ENCODE results near the gene UFSP1.

The UFSP1 gene

DNA sequence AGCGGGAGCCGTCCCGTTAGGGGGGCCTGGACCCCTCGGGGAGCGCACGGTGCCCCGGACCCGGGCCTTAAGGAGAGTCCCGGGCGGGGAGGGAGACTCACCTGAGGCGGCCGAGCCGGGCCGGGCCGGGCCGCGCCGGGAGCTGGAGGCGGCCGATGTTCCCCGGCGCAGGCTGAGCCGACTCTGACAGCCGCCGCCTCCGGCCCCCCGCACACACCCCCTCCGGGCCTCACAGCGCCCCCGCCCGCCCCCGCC is 6.1 kb upstream of the UFSP1 start, which contains the start of gene ACHE:
ACHE (minus strand) TSS at position 188 of the 255 bp plus-strand sequence. CDS start 1,656 bp downstream, outside the sequence.
- DNase-seq: no peak

DNA sequence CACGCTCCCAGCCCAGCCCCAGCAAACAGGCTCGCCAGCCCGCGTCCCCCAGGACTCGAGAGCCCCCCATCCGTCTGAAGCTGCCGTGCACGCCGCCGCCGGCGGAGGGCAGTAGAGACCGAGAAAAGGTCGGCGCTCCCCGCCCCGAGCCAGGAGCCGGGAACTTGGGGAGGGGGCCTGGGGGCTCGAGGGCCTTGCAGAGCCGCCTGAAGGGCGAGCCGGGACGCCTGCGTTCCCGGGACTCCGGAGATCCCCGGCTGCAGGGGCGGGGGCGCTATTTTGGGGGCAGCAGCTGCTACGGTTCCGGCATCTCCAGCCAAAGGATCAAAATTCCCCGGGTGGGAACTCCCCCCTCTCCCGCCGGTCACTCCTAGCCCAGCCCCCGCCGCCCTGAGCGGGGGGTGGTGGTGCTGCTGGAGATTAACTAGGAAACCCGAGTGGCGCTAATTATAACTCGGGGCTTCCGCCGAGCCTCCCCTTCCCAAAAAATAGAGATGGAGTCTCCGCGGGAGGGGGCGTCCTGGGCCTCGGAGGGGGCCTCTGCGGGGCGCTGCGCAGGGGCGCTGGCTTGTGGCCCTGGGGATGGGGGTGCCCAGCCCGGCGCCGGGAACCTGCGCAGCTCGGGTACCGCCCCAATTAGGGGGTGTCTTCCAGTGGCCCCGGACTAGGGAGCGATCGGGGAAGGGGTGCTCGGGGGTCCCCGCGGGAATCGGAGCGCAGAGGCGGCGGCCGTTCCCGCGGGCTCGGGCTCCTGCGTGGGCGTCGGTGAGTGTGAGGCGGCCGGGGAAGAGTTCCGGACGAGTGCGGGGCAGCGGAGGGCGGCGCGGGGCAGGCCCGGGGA is 5.6 kb upstream of the UFSP1 start:
- peak; percentile 54 for DNase-seq

DNA sequence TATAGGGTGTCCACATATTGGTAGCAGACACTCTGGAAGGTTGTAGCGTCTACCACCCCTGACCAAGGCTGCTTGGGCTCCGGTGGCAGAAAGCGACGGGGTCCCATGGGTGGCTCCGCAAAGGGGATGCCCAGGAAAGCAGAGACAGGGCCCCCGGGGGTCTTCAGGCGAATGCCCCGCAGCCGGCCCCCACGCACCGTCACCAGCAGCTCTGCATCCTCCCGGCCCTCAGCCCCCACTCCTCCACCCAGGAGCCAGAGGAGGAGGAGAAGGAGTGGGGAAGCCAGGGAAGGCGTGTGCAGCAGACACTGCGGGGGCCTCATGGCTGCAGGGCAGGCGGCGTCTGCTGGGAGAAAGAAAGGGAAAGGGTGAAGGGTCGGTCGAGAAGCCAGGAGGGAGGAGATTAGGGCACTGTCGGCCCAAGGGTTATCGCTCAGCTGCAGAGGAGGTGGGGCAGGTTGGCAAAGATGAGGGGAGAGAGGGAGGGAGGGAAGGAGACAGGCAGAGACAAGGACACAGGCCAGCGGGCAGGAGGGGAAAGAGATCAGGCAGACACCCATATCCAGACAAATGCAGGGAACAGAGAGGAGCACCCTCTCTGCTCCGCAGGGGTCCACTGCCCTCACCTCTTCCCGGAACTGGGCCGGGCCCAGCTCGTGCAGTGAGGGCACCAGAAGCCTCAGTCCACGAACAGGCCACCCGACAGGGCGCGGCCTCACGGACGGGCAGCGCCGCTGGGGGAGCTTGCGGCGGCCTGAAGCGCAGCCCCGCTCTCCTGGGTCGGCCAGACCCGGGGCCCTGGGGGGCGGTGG is 4.6 kb upstream of the UFSP1 start:
- DNase-seq: no peak

DNA sequence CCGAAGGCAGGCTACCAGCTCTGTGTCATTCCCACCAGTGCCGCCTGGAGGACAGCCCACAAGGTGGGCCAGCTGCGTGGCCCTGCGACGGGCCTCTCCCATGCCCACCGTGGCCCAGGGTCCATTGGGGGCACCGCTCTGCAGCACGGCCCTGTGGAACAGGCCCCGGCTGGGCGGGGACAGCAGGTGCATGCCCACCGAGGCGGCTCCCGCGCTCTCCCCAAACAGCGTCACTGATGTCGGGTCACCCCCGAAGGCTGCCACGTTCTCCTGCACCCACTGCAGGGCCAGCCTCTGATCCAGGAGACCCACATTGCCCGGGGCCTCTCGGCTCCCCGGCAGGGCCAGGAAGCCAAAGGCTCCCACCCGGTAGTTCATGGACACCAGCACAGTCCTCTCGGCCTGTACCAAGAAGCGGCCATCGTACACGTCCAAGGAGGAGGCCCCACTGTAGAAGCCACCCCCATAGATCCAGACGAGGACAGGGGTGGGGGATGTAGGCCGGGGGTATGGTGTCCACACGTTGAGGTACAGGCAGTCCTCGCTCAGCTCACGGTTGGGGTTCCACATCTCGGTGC is 3.9 kb upstream of the UFSP1 start:
- DNase-seq: no peak

DNA sequence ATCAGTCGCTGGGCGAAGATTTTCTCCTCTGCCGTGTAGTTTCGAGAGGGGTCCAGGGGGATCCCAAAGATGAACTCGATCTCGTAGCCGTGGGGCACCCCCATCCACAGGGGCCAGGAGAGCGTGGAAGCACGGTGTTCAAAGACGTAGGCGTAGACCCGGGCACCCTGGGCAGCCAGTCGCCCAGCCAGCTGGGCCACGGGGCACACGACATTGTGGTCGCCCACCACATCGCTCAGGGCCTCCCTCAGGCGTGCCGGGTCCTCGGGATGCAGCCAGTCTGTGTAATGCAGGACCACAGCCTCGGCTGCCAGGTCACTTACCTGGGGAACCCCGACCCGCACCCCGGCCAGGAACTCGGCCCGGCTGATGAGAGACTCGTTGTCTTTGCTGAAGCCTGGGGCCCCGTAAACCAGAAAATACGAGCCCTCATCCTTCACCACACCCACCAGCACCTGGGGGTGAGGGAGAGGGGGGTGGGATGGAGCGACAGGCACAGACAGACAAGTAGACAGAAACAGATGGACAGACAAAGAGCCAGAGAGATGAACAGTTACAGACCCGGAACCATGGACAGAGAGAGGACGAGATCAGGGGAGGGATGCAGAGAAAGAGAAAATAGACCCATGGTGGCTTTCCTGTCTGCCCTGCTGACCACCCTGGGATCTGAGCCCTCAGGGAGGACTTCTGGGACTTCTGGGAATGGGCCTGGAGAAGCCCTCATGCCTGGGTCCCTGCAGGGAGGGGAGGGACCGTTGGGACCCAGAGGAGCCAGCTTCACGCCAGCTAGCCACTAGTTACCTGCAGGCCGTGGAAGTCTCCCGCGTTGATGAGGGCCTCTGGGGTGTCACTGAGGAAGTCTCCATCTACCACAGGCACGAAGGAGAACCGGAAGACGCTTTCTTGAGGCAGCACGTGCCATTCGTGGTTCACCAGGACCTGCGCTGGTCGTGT is 3.1 kb upstream of the UFSP1 start:
- DNase-seq: no peak

DNA sequence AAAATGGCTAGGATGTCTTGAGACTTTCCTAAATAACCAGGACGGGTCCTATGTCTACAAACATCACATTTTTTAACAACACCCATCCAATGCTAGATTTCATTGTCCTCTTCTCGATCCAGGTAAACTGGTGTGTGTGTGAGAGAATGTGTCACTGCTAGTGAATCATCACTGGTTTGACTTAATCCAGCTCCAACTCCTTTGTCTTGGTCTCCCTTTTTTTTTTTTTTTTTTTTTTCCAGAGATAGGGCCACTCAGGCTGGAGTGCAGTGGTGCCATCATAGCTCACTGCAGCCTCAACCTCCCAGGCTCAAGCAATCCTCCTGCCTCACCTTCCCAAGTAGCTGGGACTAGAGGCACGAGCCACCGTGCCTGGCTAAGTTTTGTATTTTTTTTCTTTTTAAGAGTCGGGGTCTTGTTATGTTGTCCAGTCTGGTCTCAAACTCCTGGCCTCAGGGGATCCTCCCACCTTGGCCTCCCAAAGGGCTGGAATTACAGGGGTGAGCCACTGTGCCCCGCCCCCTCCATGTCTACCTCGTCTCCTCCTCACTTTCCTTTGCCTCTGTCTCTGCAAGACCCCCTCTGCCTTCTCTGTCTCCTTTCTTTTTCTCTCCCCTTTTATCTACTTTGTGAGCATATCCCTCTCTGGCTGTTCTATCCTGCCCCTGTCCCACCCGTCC is 2.2 kb upstream of the UFSP1 start:
- no peak for DNase-seq

DNA sequence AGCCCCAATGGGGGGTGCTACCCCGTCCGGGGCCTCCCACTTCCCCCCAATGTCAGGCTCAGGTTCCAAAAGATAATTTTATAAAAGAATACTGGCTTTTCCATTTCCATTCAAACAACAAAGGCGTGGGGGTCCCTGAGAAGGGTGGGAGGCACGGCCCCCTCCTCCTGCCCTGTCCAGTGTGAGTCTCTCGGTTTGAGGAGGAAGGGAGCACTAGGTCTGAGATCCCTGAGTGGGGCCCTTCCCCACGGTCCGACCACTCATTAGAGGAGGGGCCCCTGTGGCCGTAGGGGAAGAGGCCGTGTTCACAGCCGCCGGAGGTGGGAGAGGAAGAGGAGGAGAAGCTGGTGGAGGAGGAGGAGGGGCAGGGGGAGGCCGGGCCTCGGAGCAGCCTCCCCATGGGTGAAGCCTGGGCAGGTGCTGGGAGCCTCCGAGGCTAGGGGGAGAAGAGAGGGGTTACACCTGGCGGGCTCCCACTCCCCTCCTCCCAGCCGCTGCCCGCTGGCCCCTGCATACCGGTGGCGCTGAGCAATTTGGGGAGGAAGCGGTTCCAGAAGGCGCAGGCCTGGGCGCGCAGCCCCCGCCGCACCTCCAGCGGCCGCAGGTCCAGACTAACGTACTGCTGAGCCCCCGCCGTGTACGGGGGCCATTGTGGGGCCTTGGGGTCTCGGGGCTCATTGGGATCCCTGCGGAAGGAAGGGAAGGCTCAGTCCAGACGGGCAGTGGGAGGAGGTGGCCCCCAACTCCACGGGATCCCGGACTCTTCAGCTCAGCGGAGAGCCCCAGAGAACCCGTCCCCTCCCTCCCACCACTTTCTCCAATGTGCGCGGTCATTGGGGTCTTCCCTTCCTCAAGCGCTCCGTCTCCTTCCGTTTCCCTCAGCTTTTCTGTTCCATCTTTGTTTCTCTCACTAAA is 1.4 kb upstream of the UFSP1 start:
- no peak for DNase-seq

DNA sequence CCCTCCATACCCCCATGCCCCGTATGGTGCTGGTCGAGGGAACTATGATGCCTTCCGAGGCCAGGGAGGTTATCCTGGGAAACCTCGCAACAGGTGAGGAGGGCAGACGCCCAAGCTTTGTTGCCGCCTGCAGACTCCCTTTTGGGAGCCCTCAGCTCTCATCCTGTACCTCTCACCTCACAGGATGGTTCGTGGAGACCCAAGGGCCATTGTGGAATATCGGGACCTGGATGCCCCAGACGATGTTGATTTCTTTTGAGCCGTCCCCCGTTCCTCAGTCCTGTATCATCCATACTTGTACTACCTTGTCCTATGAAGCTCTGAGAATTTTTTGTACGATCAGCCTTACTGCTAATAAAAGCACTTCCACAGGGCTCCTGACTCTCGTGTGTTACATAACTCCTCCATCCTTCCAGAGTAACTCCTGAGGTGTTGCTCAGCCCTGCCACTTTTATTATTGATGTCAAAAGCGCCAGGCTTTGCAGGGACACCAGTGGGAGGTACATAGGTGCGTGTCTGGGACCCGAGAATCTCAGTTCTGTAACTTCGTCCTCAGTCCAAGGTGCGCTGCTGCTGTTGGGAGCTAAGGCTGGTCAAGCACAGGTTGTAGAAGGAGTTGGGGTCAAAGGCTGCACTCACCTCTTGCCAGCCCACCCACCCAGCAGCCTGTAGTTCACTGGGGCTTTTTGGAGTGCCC is 1.1 kb downstream of the UFSP1 start:
- DNase-seq: no peak

DNA sequence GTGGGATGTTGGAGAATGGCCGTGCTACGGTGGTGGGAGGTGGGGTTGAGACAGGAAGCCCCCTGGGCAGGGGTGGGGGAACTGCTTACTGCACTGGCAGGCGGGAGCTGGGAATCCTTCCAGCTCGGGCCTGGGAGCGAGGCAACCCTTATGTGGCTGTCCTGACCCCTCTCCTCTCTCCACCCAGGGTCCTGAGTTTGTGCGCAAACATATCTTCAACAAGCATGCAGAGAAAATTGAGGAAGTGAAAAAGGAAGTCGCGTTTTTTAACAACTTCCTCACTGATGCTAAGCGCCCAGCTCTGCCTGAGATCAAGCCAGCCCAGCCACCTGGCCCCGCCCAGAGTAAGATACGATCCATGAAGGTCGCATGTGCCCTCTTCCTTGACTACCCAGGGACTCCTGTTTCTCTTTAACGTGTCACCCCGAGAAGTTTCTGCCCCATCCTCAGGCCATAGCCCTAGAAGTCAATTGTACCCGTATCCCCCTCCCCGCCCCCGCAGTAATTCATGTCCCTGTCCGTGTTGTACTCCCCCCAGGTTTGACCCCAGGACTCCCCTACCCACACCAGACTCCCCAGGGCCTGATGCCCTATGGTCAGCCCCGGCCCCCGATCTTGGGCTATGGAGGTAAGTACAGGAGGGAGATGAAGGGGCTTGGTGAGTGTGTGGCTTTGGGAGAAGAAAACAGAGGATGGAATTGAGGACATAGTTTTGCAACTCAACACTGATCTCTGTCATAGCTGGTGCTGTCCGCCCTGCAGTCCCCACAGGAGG is 1.8 kb downstream of the UFSP1 start:
- DNase-seq: peak; percentile 52

DNA sequence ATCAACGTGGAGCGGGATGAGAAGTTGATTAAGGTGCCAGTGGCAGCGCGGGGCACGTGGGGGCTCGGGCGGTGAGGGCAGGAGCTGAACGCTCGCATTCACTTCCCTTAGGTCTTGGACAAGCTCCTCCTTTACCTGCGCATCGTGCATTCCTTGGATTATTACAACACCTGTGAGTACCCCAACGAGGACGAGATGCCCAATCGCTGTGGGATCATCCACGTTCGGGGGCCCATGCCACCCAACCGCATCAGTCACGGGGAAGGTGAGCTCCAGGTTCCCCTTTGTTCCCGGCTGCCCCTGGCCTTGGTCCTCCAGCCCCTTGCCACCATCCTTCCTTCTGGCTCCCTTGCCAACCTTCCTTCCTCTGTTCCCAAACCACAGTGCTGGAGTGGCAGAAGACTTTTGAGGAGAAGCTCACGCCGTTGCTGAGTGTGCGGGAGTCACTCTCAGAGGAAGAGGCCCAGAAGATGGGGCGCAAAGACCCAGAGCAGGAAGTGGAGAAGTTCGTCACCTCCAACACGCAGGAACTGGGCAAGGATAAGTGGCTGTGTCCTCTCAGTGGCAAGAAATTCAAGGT is 2.5 kb downstream of the UFSP1 start:
- no peak for DNase-seq

DNA sequence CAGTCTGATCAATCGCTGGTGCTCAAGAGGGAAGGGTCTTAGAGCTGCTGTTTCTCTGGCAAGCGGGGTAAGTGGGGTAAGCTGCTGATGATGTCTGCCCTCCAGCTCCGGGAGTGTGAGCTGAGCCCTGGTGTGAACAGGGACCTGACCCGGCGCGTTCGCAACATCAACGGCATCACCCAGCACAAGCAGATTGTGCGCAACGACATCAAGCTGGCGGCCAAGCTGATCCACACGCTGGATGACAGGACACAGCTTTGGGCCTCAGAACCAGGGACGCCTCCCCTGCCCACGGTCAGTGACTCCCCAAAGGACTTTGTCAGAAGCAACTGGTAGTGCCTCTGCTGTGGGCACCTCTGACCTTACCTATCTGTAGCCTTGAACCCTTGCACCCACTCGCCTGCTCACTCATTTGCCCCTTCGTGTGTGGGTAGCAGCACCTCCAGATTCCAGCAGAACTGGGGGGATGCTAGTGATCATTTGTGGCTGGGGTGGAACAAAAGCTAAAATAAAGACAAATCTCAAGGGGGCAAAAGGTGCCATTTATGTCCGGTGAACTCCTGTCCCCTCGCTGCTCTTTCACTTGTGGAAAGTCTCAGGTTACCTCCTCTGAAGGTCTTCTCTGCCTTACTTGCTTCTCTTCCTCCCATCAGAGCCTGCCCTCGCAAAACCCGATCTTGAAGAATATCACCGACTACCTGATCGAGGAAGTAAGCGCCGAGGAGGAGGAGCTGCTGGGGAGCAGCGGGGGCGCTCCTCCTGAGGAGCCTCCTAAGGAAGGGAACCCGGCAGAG is 3.2 kb downstream of the UFSP1 start:
- no peak for DNase-seq

DNA sequence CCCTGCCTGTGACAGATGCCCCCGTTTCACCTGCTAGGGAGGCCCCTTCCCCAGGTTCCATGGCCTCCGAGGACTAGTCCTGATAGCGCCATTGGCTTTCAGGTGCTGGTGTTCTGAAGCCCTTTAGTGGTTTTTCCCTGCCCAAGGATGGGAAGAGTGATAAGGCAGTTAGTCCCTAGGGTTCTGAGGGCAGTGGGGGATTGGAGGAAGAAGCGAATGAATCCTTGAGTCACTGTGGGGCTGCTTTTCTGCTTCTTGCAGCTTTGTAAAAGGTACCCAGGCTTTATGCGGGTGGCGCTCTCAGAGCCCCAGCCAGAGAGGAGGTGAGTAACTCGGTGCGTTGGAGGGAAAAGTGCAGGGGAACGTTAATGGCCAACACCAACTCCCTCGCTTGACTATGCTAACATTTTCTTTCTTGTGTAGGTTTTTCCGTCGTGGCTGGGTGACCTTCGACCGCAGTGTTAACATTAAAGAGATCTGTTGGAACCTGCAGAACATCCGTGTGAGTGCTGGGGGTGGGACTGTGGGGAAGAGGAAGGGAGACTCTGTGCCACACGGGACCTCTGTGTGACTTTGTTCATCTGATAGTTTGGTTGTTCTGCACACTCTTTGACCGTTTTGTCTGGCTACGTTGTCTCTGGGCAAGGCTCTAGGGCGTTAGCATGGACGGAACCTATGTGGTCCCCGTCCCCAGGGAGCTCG is 3.9 kb downstream of the UFSP1 start:
- no peak for DNase-seq

DNA sequence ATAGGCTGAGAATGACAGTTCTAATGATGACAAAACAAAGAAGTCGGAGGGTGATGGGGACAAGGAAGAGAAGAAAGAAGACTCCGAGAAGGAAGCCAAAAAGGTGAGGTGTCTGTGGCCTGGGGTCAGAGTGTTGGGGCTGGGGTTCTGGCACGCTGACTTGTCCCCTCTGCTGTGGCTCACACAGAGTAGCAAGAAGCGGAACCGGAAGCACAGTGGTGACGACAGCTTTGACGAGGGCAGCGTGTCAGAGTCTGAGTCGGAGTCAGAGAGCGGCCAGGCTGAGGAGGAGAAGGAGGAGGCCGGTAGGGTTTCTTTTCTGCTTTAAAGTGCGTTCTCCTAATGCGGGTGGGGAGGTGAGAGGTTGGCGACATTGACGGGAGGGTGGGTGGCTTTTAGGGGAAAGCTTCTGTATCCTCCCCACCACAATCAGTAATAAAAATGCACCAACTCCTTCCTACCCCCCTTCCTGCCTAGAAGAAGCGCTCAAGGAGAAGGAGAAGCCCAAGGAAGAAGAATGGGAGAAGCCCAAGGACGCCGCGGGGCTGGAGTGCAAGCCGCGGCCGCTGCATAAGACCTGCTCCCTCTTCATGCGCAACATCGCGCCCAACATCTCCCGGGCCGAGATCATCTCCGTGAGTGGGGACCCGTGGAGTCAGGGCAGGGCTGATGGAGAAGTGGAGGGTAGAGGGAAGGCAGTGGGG is 4.6 kb downstream of the UFSP1 start:
- DNase-seq: no peak

DNA sequence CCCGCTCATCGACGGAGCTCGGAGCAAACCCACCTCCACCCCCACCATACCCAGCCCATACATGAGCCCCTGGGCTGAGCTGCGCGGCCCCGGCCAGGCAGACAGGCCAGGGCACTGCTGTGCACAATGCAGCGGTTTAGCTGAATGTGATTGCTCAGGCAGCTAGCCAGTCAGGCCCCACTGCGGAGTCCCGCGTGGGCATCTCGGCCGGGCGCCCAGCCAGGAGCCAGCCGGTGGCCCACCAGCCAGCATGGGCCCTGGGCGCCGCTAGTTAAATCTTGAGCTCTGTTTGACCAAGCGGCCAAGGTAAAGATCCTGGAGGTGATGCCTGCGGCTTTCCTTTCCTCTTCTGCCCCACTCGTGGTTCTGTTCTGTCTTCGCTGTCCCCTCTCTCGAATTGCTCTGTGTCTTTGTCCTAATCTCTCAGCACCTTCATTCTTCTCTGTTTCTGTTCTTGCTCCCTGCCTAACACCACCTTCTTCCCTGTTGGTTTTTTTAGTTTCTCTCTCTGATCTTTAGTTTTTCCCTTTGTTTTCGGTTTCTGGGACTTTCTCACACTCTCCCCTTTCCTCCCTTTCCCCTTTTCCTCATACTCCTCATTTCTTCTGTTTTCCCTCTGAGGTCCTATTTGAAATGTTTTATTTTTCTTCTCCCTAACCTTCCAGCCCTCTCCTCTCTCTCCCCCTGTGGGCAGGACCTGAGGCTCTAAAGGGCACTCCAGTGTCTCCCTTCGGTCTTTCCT is 6.6 kb downstream of the UFSP1 start:
- no peak for DNase-seq

DNA sequence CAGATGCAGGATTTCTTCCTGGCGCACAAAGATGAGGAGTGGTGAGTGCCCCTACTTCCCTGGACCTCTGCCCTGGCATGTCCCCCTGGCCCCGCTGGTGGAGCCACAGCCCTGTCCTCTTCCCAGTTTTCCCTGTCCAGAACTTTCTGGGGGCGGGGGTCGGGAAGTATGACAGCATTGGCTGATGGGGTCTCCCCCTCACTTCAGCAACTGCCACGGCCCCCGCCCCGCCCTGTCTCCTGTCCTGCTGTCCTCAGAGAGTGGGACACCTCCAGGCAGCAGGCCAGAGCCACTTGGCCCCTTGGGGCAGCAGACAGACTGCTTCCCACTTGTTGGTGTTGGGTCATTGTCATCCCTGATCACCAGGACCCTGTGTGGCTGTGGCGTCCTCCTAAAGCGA is 7.3 kb downstream of the UFSP1 start:
- no peak for DNase-seq

DNA sequence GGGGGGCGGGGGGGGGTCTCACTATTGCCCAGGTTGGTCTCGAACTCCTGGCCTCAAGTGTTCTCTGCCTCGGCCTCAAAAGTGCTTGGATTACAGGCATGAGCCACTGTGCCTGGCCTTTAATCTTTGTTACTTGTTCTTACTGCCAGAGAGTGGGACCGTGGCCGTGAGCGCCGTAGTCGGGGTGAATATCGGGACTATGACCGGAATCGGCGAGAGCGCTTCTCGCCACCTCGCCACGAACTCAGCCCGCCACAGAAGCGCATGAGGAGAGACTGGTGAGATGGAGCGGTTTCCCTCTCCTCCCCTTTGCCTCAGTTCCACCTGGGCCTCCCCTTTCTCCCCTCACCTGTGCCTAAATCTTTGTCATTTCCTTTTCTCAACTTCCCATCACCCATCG is 8.4 kb downstream of the UFSP1 start:
- no peak for DNase-seq

All from activated CD4-positive, alpha-beta T cell treated with anti-CD3 and anti-CD28 coated beads, Interleukin-2, amount 50 U/mL, for 1 hour (primary cell).